Nucleus accumbens (tissue), 56 donors: ENCODE results near the gene LIMK1.
"Not testable (repeated sequence)": the region's sequence is repeated elsewhere in the genome, so short reads cannot be mapped to it uniquely, and the experiment has no call there.

ENCODE experiments used
- DNase-seq, 56 donors: peaks; one replicate each; lab custom pipeline; 2025; lab: John Stamatoyannopoulos, UW

LIMK1 gene

GRCh38 chr7:74083117-74083876 is at the start of gene LIMK1:
TSS of gene LIMK1 (plus strand) at chr7:74083804. CDS start at chr7:74083991, 187 bp downstream.
- DNase-seq, result peak in 54 of 56 donors; percentile 17 to 89 (median 76)

DNA sequence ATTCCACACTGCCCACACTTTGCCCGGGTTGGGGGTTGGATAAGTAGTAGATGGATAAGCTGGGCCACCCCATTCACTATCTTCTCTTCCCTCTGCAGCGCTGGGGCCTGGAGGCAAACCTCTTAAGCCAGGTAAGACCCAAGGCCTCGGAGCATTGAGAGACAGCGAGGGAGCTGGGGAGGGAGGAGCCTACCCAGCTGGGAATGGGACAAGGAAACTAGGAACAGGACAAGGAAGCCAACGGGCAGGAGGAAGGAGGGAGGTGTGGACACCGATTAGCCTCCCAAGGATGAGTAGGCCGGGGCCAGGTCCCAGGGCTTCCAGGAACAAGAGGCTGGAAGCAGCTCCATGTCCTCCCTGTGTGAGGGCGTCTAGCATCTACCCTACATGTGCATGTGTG is 46.0 kb upstream of the LIMK1 start:
- DNase-seq, result no peak

DNA sequence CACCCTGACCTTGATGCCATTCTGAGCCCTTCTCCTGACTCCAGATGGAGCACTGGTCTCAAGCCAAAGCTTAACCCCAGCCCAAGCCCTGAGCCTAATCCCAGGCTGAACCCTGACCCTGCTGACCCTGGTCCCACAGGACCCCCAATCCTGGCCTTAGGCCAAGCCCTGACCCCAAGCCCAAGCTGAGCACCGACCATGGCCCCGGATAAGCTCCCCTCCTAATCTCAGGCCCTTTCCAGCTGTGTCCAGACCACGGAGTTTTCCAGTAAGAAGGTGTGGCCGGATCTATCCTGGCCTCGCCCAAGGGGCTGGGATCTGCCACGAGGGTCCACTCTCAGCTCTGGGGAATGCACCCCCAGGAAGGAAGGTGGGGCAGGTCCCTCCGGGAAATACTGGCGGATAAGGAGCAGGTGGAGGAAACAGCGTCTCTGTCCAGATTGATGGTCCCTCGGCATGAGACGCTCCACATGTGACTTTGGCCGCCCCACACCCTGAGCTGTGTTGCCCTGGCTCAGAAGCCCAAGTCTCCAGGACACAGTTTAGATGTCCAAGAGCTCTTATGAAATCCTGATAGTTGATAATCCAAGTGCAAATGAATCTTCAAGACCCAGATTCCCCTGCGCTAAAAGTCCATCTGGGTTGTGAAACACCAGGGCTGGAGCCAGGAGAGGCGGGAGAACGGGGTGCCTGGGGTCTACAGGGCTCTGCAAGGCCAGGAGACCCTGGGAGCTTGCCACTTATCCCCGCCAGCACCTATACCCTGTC is 45.2 kb upstream of the LIMK1 start:
- DNase-seq, result no peak

DNA sequence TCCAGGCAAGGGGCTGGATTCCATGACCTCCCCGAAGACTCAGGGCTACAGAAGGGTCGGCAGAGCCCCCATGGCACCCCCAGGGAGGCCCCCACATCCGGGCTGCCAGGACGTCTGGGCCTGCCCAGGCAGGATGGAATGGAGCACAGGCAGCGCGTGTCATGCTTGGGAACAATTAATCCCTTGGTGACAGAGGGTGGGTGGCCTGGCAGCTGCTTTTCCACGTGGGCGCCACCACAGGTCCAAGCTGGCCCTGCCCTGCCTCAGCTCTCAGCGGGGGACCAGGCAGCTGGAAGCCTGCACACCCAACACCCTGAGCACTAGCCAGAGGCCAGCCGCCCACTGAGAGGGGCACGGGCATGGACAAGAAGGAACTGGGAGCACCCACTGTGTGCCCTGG is 44.3 kb upstream of the LIMK1 start:
- peak in 5 of 56 donors; percentile 18 to 44 (median 37) for DNase-seq

GRCh38 chr7:74040101-74040790 is 43.4 kb upstream of the LIMK1 start:
- DNase-seq, result no peak

DNA sequence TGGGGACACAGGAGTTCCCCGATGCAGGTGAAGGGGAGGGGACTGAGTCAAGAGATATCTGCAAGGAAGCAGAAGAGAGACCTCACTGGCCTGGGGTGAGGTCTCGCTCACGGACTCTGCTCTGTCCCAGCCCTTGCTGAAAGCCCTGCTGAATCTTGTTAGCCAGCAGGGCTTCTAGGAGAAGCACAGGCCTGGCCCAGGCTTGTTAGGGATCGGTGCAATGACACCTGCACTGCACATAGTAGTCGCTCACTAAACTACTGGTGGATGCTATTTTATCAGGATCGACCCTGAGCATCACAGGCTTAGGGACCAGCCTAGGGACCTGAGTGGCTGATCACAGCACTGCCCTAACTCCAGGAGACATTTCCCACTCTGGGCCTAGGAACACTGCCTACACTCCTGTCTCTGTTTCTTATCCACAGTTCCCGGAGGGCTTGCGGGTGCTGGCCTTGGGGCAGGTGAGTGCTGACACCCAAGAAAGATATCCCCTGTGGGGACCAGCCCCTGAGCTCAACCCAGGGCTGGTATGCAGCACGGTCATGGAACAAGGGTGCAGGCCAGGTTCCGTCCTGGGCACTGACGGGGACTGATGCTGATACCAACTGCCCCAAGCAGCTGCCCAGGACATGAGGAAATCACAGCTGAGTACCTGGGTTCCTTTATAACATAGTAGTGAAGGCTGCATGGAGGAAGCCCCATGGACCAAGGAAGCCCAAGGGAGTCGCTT is 42.6 kb upstream of the LIMK1 start:
- no peak for DNase-seq

- peak in 23 of 56 donors; percentile 8 to 74 (median 27) for DNase-seq
Observed at GRCh38 chr7:74042746-74043522, 40.7 kb upstream of the LIMK1 start.

DNA sequence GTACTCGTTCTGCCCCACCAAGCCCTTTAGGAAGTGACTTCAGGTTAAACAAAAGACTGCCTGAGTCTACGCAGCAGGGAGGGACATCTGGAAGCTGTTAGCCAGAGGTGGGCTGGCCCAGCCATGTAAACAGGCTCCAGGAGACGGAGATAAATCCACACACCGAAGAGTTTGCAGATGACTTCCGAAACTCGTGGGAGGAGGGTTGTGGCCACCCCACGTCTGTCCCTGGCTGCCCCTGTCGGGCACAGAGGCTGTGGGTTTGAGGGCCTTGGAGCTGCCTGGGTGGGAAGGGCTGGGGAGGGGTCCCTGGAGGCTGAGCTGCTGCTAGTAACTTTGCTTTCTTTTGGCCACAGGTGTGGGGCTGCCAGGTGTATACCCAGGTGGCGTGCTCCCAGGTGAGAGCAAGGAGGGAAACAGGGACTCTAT is 40.1 kb upstream of the LIMK1 start:
- DNase-seq, result no peak

GRCh38 chr7:74044366-74045350 is 38.9 kb upstream of the LIMK1 start:
- peak in 35 of 56 donors; percentile 4 to 85 (median 56) for DNase-seq

- DNase-seq, result not testable (repeated sequence)
Observed at GRCh38 chr7:74046581-74046980, 37.0 kb upstream of the LIMK1 start.

- no peak for DNase-seq
Observed at GRCh38 chr7:74047804-74048380, 35.7 kb upstream of the LIMK1 start.

GRCh38 chr7:74048999-74049599 is 34.5 kb upstream of the LIMK1 start:
- DNase-seq, result no peak

DNA sequence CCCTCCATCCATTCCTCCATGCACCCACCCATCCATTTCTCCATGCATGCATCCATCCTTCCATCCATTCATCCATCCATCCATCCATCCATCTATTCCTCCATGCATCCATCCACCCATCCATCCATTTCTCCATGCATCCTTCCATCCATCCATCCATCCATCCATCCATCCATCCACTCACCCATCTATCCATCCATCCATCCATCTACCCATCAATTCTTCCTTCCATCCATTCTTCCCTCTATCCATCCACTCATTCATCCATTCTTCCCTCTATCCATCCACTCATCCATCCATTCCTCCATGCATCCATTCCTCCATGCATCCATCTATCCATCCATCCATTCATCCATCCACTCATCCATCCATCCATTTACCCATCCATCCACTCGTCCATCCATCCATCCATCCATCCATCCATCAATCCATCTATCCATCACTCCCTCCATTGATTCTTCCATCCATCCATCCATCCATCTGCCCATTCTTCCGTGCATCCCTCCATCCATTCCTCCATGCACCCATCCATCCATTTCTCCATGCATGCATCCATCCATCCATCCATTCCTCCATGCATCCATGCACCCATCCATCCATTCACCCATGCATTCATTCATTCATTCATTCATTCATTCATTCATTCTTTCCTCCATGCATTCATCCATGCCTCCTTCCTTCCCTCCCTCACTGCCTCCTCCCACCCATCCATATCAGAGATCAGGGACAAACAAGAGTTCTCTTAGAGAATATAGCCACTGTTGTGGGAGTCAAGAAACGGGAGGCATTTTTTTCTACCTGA is 33.4 kb upstream of the LIMK1 start:
- no peak for DNase-seq

- no peak for DNase-seq
Observed at GRCh38 chr7:74051193-74051592, 32.4 kb upstream of the LIMK1 start.

- DNase-seq, result no peak
Observed at GRCh38 chr7:74051629-74052410, 31.8 kb upstream of the LIMK1 start.

- DNase-seq, result no peak
Observed at GRCh38 chr7:74052628-74053027, 31.0 kb upstream of the LIMK1 start.
